GM19035 (cell line): Measurements from ENCODE around the gene RTN4R.

Experiments
- ATAC-seq: cut with Tn5 transposase; IDR thresholded peaks from one replicate; pipeline ENCODE4 v1.9.1; 2021; ENCODE audit not compliant: unreplicated experiment

Gene RTN4R

GRCh38 chr22:20258584-20259326, 9.4 kb downstream of the RTN4R start:
- ATAC-seq: no peak

GRCh38 chr22:20258021-20258299, 10.2 kb downstream of the RTN4R start:
- no peak for ATAC-seq

- ATAC-seq: no peak
Observed at GRCh38 chr22:20257212-20258020, 10.7 kb downstream of the RTN4R start.

- ATAC-seq: no peak
Observed at GRCh38 chr22:20256551-20257211, 11.4 kb downstream of the RTN4R start.

GRCh38 chr22:20256027-20256426, 12.1 kb downstream of the RTN4R start:
- no peak for ATAC-seq

DNA sequence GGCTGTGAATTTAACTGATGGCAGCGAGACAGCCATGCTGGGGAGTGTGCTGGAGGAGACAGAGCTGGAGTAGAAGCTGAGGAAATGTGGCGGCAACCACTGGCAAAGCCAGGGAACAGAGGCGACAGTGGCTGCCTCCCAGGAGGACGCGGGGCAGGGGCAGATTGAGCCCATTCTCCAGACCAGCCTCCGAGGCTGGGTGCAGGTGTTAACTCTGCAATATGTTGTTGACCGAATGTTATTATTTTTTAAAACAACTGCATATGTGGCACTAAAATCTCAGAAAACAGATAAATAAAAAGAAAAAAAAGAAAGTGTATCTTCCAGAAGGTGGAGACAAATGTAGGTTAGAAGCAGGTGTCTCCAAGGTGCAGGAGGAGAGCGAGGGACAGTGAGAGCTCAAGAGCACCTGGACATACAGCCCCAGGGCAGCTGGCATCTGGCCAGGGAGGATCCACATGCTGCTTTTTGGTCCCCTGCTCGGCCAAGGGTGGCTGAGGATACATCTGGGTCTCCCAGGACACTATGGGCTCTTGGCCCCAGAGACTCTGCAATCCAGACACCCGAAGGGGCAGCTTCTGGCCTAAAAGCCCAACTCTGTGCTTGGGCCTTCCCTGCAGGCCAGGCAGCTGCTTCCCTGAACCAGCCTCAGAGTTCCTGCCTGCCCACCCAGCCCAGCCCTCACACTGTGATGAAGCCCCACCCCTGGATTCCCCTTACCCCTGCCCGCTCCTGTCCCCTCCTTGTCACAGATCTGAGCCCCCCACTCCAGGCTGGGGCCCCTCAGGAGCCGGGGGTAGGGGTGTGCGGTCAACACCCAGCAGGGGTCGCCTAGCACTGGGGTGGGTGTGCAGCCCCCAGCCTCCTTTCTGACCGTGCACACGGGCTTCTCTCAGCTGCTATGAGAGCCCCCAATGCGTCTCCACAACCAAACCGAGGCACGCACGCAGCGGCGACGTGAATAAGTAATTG, 12.9 kb downstream of the RTN4R start:
- ATAC-seq: no peak

- no peak for ATAC-seq
Observed at GRCh38 chr22:20253161-20253560, 15.0 kb downstream of the RTN4R start.

GRCh38 chr22:20251981-20252380, 16.1 kb downstream of the RTN4R start:
- no peak for ATAC-seq

DNA sequence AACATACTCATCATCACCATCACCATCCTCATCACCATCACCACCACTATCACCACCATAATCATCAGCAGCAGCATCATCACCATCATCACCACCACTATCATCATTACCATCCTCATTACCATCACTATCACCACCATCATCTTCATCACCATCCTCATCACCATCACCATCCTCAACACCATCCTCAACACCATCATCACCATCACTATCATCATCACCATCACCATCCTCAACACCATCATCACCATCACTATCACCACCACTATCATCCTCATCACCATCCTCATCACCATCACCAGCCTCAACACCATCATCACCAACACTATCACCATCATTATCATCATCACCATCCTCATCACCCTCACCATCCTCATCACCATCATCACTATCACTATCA, 16.6 kb downstream of the RTN4R start:
- ATAC-seq: no peak

DNA sequence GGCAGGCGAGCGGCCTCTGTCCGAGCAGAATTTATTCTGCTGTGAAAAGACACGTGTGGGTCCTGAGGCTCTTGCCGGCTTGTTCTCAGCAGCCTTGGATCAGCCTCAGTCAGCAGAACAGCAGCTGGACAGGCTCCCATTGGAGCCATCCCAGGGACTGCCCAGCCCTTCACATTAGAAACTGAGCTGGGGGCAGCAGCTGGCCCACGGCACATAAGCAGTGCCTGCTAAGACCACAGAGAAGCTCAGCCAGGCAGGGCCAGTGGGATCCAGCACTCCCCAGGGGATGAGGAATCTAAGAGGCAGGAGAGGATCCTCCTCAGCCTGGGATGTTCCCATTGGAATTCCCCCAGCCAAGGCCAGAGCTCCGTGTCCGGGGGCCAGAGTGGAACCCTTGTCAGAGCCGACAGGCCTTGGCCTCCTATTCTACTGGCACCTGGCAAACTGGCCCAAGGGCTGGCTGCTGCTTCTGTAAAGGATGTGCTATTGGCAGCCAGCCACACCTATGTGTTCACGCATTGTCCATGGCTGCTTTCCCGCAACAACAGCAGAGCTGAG, 18.2 kb downstream of the RTN4R start:
- no peak for ATAC-seq

DNA sequence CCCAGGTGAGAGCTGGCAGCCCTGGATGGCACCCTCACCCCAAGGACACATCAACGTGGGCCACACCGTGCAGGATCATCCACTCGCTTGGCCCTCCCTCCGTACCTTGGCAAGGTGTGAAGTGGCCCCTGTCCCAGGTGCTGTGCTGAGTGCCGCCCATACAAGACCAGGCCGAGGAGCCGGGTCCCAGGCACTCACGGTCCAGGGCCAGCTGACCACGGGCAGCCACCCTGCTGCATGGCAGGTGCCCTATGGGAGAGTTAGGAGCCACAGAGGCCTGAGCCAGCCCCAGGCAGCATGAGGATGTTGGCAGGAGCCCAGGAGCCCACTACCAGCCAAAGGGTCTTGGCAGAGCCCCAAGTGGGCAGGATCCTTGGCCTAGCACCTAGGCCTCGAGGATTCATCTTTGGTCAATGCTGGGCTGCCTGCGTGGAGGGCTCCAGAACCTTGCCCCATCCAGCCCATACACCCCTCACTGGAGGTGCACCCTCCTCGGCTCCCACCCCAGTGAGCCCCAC, 19.6 kb downstream of the RTN4R start:
- no peak for ATAC-seq

- no peak for ATAC-seq
Observed at GRCh38 chr22:20247608-20248171, 20.4 kb downstream of the RTN4R start.

DNA sequence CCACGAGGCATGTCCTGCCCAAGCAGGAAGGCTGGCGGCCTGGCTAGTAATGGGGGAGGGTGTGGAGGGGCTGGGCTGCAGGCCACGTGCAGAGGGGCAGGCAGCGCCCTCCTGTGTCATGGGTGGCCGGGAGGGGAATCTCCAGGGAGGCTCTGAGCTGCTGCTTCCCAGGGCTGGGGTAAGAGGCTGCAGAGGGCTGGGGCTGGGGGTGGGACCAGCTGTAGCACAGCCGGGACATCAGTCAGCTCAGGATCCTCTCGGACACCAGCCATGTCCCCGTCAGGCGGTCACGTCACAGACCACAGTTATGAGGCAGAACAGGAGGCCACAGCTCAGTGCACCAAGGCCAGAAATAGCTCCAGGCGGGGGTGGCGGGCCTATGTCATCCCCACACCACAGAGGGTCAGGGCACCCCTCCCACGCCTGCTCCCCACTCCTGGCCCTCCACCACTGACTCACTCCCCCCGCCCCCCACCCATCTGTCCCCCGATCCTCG, 21.1 kb downstream of the RTN4R start:
- ATAC-seq: no peak

DNA sequence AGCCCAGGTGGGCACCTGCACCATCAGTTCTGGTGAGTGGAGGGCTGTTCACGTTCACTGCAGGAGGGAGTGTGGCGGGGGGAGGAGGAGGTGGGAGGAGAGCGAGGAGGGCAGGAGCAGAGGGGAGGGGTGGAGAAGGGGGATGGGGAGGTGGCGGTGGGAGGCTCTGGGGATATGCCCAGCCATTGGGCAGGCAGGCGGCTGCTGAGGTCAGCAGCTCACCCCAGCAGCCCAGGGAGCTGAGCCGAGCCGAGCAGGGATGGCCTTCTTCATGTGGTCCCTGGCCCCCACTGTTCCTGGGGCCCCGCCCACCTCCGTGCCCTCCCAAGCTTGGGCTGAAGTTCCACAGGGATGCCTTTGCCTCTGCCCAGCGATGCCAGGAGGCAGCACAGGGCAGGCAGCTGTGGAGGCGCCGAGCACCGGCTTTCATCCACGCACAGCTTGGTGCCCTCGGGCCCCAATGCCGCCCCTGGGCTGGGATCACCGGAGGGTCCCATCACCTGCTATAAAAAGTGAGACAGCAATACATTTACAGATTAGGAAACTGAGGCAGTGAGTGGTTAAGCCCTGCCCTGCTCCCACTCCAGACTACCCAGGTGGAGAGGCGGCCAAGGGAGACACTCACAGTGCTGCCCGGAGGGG, 21.6 kb downstream of the RTN4R start:
- ATAC-seq: no peak

DNA sequence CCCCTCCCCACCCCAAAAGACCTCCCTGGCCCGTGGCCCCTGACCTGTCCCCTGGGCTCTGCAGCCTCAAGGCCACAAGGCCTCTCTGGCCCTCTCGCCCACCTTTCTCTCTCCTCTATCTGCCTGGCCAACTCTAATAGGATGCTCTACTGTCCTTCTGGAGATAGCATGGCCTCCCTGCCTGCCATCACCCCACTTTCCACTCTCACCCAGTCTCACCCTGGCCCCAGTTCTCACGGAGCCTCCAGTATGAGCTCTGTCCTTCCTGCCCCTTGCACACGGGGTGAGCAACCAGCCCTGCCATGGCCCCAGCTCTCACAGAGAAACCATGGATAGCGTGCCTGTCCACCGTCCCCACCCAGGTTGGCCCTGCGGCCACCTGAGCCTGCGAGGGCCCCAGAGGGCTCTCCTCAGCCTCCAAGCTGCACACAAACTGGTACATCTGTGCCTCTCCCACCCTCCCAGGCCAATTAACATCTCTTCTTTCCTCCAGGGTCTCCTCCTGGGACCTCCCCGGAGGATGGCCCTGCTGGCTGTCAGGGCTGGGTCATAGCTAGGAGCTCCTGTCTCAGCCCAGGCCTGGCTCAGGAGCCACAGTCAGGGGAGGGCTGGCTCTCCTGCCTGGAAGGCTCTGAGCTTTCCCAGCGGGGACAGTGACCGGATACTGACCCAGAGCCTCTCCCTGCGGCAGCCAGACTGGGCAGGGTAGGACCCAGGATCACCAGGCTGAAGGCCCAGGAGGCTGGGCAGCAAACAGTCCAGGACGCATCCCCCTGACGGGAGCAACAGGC, 22.3 kb downstream of the RTN4R start:
- ATAC-seq: no peak

- ATAC-seq: no peak
Observed at GRCh38 chr22:20244691-20245576, 23.2 kb downstream of the RTN4R start.

- no peak for ATAC-seq
Observed at GRCh38 chr22:20244250-20244648, 23.9 kb downstream of the RTN4R start.
